HG02571 (cell line): ENCODE results near the gene NHLRC4.
"Not testable (repeated sequence)": the region's sequence is repeated elsewhere in the genome, so short reads cannot be mapped to it uniquely, and the experiment has no call there.

Experiments used
- ATAC-seq: cut with Tn5 transposase; IDR thresholded peaks from one replicate; pipeline ENCODE4 v1.9.1; 2021; ENCODE audit warnings: mild to moderate bottlenecking, moderate library complexity; ENCODE audit not compliant: unreplicated experiment

Gene NHLRC4

GRCh38 chr16:596736-597060 is 29.9 kb downstream of the NHLRC4 start:
- ATAC-seq, result no peak

GRCh38 chr16:597655-598054 is 30.9 kb downstream of the NHLRC4 start:
- not testable (repeated sequence) for ATAC-seq

- no peak for ATAC-seq
These were observed 32.3 kb downstream of the NHLRC4 start for GRCh38 chr16:598823-599739.

- no peak for ATAC-seq
These were observed 34.0 kb downstream of the NHLRC4 start for GRCh38 chr16:600781-601180.

GRCh38 chr16:603933-604332 is 37.1 kb downstream of the NHLRC4 start:
- no peak for ATAC-seq

GRCh38 chr16:606656-607307 is 40.0 kb downstream of the NHLRC4 start:
- no peak for ATAC-seq

- ATAC-seq, result no peak
These were observed 41.2 kb downstream of the NHLRC4 start for GRCh38 chr16:608019-608418.

- ATAC-seq, result no peak
These were observed 42.5 kb downstream of the NHLRC4 start for GRCh38 chr16:609316-609715.

- no peak for ATAC-seq
These were observed 43.2 kb downstream of the NHLRC4 start for GRCh38 chr16:609984-610383.

- no peak for ATAC-seq
These were observed 43.9 kb downstream of the NHLRC4 start for GRCh38 chr16:610513-611381.

GRCh38 chr16:615122-615521 is 48.3 kb downstream of the NHLRC4 start:
- ATAC-seq, result no peak

- ATAC-seq, result no peak
These were observed 50.2 kb downstream of the NHLRC4 start for GRCh38 chr16:616733-617586.

GRCh38 chr16:617855-618254 is 51.0 kb downstream of the NHLRC4 start:
- ATAC-seq, result no peak
